ENCODE data around the gene MAGEA12.

DNA sequence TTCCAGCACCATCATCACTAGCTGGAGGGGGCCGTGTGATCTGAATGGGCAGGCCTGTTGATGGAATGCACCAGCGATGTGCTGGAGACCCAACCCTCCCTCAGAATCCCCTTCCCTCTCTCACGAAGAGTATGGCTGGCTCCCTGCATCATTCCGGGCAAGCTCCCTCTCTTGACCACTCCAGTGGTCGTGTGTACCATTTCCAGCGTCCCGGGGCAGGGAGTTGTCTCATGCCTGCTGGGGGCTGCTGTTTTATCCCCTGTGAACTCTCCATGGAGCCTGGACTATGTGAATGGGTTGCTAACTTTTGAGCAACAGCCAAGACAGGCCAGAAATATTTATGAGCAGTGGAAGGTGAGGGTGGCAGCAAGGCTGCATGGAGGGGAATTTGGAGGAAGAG lies 8.1 kb upstream of the MAGEA12 start:
- no peak for TF ChIP-seq EZH2phosphoT487 (IDR thresholded peaks at IDR 0.05; ENCODE audit: unreplicated experiment)
- TF ChIP-seq CREB1 (CRISPR knock-in tag; IDR thresholded peaks at IDR 0.05; ENCODE audit: low read depth): no peak
- no peak for TF ChIP-seq CTCF (conservative IDR thresholded peaks at IDR 0.05; ENCODE audit: low read depth in 2 of 2)
- TF ChIP-seq REST (IDR thresholded peaks at IDR 0.05; ENCODE audit: unreplicated experiment): no peak
- no peak for TF ChIP-seq POLR2AphosphoS5 (IDR thresholded peaks at IDR 0.05; ENCODE audit: low read depth)
- no peak for TF ChIP-seq EZH2 (IDR thresholded peaks at IDR 0.05; ENCODE audit: low read depth, unreplicated experiment)

Measured in GM23338 (cell line).